AG09319 (cell line): ENCODE results near the gene NANS.

Experiments used
- DNase-seq: peaks from one replicate; pipeline ENCODE4 v3.0.0-alpha.2; 2010; ENCODE audit warnings: low read depth; ENCODE audit errors: extremely low read depth
- TF ChIP-seq, protein P1 (sequence below): IDR thresholded peaks from 2 replicates; pipeline ENCODE4 v1.5.1; 2011; ENCODE audit warnings: low read depth, mild to moderate bottlenecking, inconsistent platforms, low read length, moderate library complexity

Gene NANS

DNA sequence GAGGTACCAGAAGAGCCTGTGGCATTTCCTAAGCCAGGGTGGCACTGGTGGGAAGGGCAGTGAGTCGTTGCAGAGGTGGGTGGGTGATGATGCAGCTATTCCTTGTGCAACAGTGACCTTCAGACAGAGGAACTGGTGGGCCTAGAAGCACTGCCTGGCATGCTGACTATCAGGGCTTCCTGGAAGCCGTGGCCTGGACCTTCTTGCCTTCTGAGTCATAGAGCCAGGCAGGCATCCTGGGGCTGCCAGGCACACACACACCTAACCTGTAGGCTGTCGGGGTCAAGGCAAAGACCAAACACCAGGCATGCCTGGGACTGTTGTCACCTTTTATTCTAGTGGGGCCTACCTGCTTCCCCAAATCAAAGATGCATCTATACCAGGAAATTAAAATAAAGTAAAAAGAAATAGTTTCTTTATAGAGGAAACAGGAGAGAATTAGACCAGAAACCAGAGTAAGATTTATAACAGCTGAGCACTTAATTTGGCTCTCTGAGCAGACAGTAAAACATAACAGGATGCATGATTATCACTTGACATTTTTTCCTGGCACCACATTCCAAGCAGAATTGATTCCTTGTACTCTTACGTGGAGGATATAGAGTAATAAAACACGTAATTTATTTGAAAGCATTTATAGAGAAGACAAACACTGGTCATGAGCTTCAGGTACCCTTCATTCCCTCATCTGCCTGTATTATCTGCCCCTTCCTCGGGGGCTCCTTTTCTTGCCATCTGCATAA, 25.1 kb downstream of the NANS start:
- no peak for DNase-seq

DNA sequence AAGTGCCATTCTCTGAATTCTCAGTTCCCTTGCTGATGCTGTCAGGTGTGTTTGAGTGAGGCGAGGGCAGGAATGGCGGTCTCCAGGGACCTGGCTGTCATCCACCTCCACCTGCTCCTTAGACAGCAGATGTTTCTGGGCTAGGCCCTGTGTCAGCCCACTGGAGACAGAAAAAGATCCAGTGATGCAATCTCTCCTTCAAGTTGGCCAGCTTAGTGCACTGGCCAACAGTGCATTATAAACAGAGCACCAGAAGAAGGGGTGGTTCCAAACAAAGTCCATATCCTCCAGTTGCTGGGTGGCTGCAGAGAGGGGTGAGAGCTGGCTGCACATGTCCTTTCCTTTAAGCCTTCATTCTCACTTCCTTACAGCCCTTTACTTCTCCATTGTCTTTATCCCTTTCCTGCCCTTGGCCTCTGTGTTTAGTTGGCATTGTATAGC, 26.5 kb downstream of the NANS start:
- TF ChIP-seq, protein P1, sequence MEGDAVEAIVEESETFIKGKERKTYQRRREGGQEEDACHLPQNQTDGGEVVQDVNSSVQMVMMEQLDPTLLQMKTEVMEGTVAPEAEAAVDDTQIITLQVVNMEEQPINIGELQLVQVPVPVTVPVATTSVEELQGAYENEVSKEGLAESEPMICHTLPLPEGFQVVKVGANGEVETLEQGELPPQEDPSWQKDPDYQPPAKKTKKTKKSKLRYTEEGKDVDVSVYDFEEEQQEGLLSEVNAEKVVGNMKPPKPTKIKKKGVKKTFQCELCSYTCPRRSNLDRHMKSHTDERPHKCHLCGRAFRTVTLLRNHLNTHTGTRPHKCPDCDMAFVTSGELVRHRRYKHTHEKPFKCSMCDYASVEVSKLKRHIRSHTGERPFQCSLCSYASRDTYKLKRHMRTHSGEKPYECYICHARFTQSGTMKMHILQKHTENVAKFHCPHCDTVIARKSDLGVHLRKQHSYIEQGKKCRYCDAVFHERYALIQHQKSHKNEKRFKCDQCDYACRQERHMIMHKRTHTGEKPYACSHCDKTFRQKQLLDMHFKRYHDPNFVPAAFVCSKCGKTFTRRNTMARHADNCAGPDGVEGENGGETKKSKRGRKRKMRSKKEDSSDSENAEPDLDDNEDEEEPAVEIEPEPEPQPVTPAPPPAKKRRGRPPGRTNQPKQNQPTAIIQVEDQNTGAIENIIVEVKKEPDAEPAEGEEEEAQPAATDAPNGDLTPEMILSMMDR, result no peak
- no peak for DNase-seq

More for the DNA sequence above, 25.1 kb downstream of the NANS start:
- TF ChIP-seq, protein P1, result no peak

DNA sequence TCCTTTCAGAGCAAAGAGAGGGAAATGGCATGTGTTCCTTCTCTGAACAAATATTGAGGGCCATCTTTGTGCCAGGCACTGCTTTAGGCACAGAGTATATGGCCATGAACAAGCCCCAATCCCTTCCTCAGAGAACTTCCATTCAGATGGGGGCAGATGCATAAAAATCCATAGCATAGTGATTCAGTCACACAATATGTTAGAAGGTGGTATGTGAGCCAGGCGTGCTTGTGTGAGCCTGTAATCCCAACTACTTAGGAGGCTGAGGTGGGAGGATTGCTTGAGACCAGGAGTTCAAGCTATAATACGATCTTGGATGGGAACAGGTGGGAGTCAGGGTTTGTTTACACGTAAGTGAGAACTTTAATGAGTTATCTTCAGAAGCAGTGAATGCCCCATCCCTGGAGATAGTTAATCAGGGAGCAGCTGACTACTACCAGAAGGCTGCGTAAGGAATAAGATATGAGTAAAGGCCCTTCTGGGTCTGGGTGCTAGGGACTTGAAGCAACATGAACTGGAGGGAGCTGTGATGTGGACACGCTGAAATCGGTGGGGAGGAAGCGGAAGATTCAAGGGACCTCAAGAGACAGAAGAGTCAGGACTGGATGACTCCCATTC, 27.1 kb downstream of the NANS start:
- TF ChIP-seq, protein P1, result no peak
- no peak for DNase-seq

DNA sequence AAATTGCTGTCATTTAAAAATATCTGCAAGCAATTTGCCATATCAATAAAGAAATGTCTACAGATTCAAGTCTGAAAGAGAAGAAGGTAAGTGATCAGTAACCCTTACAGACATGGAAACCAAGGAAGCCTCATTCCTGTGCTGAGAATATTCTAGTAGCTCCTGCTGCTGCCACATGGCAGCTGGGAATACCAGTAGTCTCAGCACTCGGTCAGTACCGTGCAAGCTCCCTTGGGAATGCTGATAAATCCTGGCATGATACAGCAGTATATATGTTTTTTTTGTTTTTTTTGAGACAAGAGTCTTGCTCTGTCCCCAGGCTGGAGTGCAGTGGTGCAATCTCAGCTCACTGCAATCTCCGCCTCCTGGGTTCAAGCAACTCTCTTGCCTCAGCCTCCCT, 27.9 kb downstream of the NANS start:
- DNase-seq, result no peak

DNA sequence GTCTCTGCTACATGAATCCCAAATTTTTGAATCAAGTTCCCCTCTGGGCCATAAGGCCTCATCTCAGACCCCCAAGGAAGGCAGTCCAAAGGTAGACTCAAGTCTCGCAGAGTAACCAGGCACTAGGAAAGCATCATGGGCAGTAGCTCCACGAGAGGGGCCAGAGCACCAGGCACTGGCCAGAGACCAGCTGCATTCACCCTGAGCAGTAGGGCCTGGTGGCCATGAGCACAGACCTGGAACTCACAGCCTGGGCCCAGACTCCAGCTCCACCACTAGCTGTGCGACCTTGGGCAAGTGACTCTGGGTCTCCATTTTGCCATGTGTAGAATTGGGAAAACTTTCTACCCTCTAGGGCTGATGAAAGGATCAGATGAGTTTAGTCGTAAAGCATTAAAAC, 28.5 kb downstream of the NANS start:
- TF ChIP-seq, protein P1, result no peak
- DNase-seq, result no peak

More for the DNA sequence above, 27.9 kb downstream of the NANS start:
- TF ChIP-seq, protein P1, result no peak

DNA sequence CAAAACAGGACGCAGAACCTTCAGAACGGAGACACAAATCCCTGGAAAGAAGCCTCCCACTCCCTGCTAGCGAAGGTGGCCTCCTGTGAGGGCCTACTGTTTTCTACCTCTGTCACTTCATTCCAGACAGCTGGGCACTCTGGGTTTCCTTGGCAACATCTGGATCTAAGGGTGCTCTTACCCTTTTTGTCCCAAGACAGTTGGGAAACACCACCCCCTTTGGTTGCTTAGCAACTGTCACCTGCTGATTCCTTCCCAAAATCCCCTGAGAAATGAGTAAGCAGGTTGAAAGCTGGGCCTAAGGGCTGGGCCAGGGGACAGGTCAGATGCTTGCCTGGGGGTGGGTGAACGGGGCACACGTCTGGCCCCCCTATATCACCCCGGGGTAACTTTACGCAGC, 29.4 kb downstream of the NANS start:
- TF ChIP-seq, protein P1, result no peak
- DNase-seq, result no peak

DNA sequence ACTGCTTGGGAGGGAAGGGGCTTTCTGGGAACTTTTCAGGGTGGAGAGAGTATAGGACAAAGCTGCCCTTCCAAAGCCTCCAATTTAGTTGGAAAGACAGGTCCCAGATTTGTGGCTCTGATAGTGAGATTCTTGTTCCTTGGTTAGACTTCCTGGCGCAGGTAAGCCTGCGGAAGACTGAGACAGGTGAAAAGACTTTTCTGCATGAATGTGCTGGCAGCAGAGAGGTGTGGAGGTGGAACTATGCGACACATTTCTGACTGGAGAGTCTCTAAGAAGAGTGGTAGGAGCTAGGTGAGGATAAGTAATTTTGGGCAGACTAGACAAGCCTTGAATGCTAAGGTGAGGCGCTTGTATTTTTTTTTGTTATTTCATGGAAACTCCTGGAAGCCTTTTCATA, 29.9 kb downstream of the NANS start:
- DNase-seq, result no peak
- TF ChIP-seq, protein P1, result no peak
